GM12864 (cell line): ENCODE results near the gene OCLN.
"Not testable (repeated sequence)": the region's sequence is repeated elsewhere in the genome, so short reads cannot be mapped to it uniquely, and the experiment has no call there.

Experiments used
- DNase-seq: peaks from one replicate; pipeline ENCODE4 v3.0.0-alpha.2; 2011; ENCODE audit warnings: low read depth
- H3K4me3 ChIP-seq: 2 replicates; pipeline ENCODE4 v1.5.1; 2011; ENCODE audit warnings: mild to moderate bottlenecking, low read depth, low read length, control low read depth

OCLN gene

DNA sequence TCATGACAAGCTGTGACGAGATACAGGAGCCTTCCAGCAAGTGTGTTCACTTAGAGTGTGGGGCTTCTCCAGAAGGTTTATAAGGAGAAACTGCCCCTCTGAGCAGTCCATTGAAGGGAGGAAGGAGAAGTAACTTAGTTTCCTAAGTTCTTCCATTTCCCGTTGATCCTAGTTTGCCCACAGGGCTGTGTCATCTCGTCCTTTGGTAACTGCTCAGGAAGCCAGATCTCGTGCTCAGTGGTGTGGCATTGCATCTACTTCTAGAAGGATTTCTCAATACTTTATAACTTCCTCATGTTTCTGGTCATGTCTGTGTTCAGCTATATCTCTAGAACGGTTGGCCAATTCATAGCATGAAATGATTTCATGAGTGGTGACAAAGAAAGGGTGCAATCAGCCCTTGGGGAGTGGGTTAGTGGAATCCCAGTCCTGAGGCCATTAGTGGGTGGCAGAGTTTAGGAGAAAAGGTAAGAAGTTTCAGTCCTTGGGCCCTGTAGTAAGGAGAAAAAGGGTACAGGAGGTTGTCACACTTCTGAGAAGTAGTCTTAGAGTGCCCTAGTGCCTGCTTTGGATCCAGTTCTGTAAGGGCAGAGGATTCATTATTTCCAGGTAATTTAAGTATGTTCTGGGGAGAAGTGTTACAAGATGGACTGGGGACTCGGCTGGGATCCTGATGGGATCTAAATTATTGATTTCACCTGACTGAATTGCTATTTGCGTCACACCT lies 103.7 kb downstream of the OCLN start:
- H3K4me3 ChIP-seq, DNase-seq: not testable (repeated sequence)

DNA sequence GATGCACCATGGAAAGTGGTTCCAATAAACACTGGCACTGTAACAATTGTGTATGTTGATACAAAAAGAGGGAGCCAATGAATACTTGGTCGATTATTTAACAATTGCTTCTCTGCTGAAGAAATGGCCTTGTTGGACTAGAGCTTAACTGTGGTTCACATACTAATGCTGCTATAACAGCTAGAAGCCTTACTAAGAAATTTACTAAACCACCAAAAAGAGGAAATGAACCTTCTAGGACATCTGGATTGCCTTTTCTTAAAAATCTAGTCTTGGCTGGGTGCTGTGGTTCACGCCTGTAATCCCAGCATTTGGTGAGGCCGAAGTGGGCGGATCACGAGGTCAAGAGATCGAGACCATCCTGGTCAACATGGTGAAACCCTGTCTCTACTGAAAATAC lies 109.4 kb downstream of the OCLN start:
- not testable (repeated sequence) for H3K4me3 ChIP-seq, DNase-seq

DNA sequence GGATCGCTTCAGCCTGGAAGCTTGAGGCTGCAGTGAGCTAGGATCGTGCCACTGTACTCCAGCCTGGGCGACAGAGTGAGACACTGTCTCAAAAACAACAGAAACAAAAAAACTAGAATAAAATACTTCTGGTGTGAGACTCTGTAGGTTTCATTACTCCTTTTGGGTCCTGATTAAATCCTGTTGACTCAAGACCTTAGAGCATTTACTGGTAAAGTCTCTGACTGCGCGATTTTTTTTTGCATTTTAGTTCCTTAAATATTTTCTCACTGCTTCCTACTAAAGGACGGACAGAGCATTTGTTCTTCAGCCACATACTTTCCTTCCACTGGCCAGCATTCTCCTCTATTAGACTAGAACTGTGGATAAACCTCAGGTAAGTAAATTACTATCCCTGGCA lies 114.2 kb downstream of the OCLN start:
- not testable (repeated sequence) for H3K4me3 ChIP-seq

More for the DNA sequence above, 114.2 kb downstream of the OCLN start:
- DNase-seq = not testable (repeated sequence)
